Loucy (cell line): ENCODE measurements around the gene BHLHE23.

Experiments
- H2AFZ ChIP-seq: fragments of 200-600 bp; sonication (generic); 2 replicates; pipeline ENCODE4 v1.6.0; 2016; ENCODE audit warnings: antibody characterized with exemption, mild to moderate bottlenecking, low read length, moderate library complexity
- H3F3A ChIP-seq: fragments of 200-600 bp; 2 replicates; pipeline ENCODE4 v1.6.0; 2016; ENCODE audit warnings: antibody characterized with exemption, low read depth, mild to moderate bottlenecking
- H3K27me3 ChIP-seq: fragments of 200-600 bp; sonication (generic); 2 replicates; pipeline ENCODE4 v1.6.1; 2014; ENCODE audit warnings: low read length, mild to moderate bottlenecking; ENCODE audit not compliant: insufficient read depth, poor library complexity, severe bottlenecking
- H3K36me3 ChIP-seq: fragments of 200-600 bp; sonication (generic); 2 replicates; pipeline ENCODE4 v1.6.1; 2016; ENCODE audit warnings: low read length; ENCODE audit not compliant: insufficient read depth
- H3K4me1 ChIP-seq: fragments of 200-600 bp; sonication (generic); 2 replicates; pipeline ENCODE4 v1.5.1; 2014; ENCODE audit warnings: low read length, mild to moderate bottlenecking; ENCODE audit not compliant: insufficient read depth, poor library complexity, severe bottlenecking
- H3K4me2 ChIP-seq: fragments of 200-600 bp; sonication (generic); 2 replicates; pipeline ENCODE4 v1.6.0; 2014; ENCODE audit warnings: antibody characterized with exemption, low read length, low read depth, mild to moderate bottlenecking; ENCODE audit not compliant: poor library complexity, severe bottlenecking
- H3K4me3 ChIP-seq: fragments of 200-600 bp; sonication (generic); 2 replicates; pipeline ENCODE4 v1.5.1; 2014; ENCODE audit warnings: low read length, mild to moderate bottlenecking, mixed read lengths; ENCODE audit not compliant: poor library complexity, severe bottlenecking
- H3K79me2 ChIP-seq: fragments of 200-600 bp; sonication (generic); 2 replicates; pipeline ENCODE4 v1.6.1; 2014; ENCODE audit warnings: low read length; ENCODE audit not compliant: insufficient read depth
- H3K9ac ChIP-seq: fragments of 200-600 bp; sonication (generic); 2 replicates; pipeline ENCODE4 v1.6.0; 2014; ENCODE audit warnings: mild to moderate bottlenecking, low read depth, low read length, moderate library complexity; ENCODE audit not compliant: poor library complexity, severe bottlenecking
- H3K9me2 ChIP-seq: fragments of 200-600 bp; sonication (generic); replicated peaks from 2 replicates; pipeline ENCODE4 v1.6.1; 2016; ENCODE audit warnings: low read depth, low read length, mixed read lengths
- H3K9me3 ChIP-seq: fragments of 200-600 bp; sonication (generic); 2 replicates; pipeline ENCODE4 v1.6.1; 2014; ENCODE audit warnings: mild to moderate bottlenecking, antibody characterized with exemption, low read length, low read depth; ENCODE audit not compliant: insufficient read depth
- H4K20me1 ChIP-seq: fragments of 200-600 bp; sonication (generic); 2 replicates; pipeline ENCODE4 v1.6.0; 2014; ENCODE audit warnings: antibody characterized with exemption, low read length, mild to moderate bottlenecking; ENCODE audit not compliant: insufficient read depth, poor library complexity, severe bottlenecking
- EZH2phosphoT487 ChIP-seq: fragments of 200-600 bp; IDR thresholded peaks from 2 replicates; pipeline ENCODE4 v1.6.1; 2018; ENCODE audit warnings: antibody characterized with exemption, mild to moderate bottlenecking, moderate library complexity, borderline replicate concordance
- TF ChIP-seq, protein P1 (sequence below): fragments of 200-600 bp; sonication (generic); conservative IDR thresholded peaks from 2 replicates; pipeline ENCODE4 v1.5.1; 2014; ENCODE audit warnings: mild to moderate bottlenecking, antibody characterized with exemption, low read length

The BHLHE23 gene

DNA sequence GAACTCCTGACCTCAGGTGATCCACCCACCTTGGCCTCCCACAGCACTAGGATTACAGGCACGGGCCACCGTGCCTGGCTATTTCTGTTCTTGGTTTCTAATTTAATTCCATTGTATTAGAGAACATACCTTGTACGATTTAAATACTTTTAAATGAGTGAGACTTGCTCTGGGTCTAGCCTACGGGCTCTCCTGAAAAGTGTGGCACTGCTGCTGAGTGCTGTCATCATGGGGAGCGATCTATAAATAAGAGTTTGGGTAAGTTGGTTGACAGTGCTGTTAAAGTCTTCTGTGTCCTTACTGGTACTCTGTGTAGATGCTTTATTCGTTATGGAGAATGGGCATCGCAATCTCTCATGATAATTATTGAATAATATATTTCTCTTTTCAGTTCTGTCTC lies 35.0 kb upstream of the BHLHE23 start:
- Histone ChIP-seq H3K9ac (no peak overlapping the region), H2AFZ (no peak overlapping the region), H3K36me3 (no peaks in the 10 kb centered on the region), H3K27me3 (no peaks in the 10 kb centered on the region), H3K4me3 (no peak overlapping the region), H3F3A (no peaks in the 10 kb centered on the region), H3K9me2 (no peaks in the 10 kb centered on the region), H3K9me3 (no peaks in the 10 kb centered on the region), H4K20me1 (no peaks in the 10 kb centered on the region), H3K4me1 (no peaks in the 10 kb centered on the region), H3K79me2 (no peaks in the 10 kb centered on the region), H3K4me2 (no peak overlapping the region)
- no peak for TF ChIP-seq EZH2phosphoT487
- TF ChIP-seq, protein P1, sequence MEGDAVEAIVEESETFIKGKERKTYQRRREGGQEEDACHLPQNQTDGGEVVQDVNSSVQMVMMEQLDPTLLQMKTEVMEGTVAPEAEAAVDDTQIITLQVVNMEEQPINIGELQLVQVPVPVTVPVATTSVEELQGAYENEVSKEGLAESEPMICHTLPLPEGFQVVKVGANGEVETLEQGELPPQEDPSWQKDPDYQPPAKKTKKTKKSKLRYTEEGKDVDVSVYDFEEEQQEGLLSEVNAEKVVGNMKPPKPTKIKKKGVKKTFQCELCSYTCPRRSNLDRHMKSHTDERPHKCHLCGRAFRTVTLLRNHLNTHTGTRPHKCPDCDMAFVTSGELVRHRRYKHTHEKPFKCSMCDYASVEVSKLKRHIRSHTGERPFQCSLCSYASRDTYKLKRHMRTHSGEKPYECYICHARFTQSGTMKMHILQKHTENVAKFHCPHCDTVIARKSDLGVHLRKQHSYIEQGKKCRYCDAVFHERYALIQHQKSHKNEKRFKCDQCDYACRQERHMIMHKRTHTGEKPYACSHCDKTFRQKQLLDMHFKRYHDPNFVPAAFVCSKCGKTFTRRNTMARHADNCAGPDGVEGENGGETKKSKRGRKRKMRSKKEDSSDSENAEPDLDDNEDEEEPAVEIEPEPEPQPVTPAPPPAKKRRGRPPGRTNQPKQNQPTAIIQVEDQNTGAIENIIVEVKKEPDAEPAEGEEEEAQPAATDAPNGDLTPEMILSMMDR = no peak

- TF ChIP-seq EZH2phosphoT487 = no peak
- TF ChIP-seq, protein P1 = no peak
- Histone ChIP-seq H4K20me1 (no peaks in the 10 kb centered on the region), H3K9ac (no peak overlapping the region), H2AFZ (no peak overlapping the region), H3K4me3 (no peak overlapping the region), H3K27me3 (no peaks in the 10 kb centered on the region), H3K79me2 (no peaks in the 10 kb centered on the region), H3K9me2 (no peaks in the 10 kb centered on the region), H3F3A (no peaks in the 10 kb centered on the region), H3K36me3 (no peaks in the 10 kb centered on the region), H3K4me2 (no peak overlapping the region), H3K9me3 (no peaks in the 10 kb centered on the region), H3K4me1 (no peaks in the 10 kb centered on the region)
These were observed 31.0 kb upstream of the BHLHE23 start for GRCh38 chr20:63037669-63038268.

- no peaks in the 10 kb centered on the region for H3K9me2 ChIP-seq
- no peaks in the 10 kb centered on the region for H3K9me3 ChIP-seq
- TF ChIP-seq, protein P1 = no peak
- TF ChIP-seq EZH2phosphoT487 = no peak
- no peak overlapping the region for H2AFZ ChIP-seq
- H3K4me2 ChIP-seq = no peak overlapping the region
- no peaks in the 10 kb centered on the region for H3K79me2 ChIP-seq
- H3K4me3 ChIP-seq = no peak overlapping the region
- H3K4me1 ChIP-seq = no peaks in the 10 kb centered on the region
- H4K20me1 ChIP-seq = no peaks in the 10 kb centered on the region
- H3K36me3 ChIP-seq = no peaks in the 10 kb centered on the region
- no peaks in the 10 kb centered on the region for H3K27me3 ChIP-seq
- H3F3A ChIP-seq = no peaks in the 10 kb centered on the region
- H3K9ac ChIP-seq = no peak overlapping the region
These were observed 29.5 kb upstream of the BHLHE23 start for GRCh38 chr20:63036291-63036690.
